UCSD-AML1 (cell line): ENCODE measurements around the gene FA2H.
"Not testable (repeated sequence)": the region's sequence is repeated elsewhere in the genome, so short reads cannot be mapped to it uniquely, and the experiment has no call there.

Experiments
- DNase-seq: peaks from one replicate; lab custom pipeline; 2025; ENCODE audit not compliant: unreplicated experiment; lab: John Stamatoyannopoulos, UW

Gene FA2H

GRCh38 chr16:74682556-74682955, 92.1 kb downstream of the FA2H start:
- no peak for DNase-seq

- no peak for DNase-seq
These were observed 93.9 kb downstream of the FA2H start for GRCh38 chr16:74680681-74681080.

- DNase-seq, result no peak
These were observed 94.6 kb downstream of the FA2H start for GRCh38 chr16:74679983-74680382.

DNA sequence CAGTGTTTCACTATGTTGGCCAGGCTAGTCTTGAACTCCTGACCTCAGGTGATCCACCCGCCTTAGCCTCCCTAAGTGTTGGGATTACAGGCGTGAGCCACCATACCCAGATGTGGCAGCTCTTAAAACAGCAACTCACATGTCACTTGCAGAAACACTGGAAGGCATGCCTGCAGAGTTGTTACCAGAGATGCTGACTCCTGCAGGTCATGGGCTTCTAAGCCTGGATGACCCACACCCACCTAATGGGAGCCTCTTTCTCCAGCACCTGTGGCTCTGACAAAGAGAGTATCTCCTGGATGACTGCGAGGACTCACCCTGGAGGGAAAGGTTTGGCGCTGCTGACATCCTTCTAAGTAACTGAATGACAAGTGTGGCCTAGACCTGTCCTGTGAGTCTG, 96.8 kb downstream of the FA2H start:
- DNase-seq, result no peak

DNA sequence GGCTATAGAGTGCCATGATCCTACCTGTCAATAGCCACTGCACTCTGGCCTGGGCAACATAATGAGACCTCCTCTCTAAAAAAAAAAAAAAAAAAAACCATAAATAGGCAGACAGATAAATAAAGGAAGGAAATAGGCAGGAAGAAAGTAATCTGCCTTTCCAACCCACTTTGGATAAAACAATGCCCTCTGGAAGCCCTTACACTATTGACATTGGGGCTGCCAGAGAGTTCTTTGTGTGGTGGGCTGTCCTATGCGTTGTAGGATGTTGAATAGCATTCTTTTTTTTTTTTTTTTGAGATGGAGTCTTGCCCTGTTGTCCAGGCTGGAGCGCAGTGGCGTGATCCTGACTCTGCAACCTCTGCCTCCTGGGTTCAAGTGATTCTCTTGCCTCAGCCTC, 100.7 kb downstream of the FA2H start:
- DNase-seq, result no peak

DNA sequence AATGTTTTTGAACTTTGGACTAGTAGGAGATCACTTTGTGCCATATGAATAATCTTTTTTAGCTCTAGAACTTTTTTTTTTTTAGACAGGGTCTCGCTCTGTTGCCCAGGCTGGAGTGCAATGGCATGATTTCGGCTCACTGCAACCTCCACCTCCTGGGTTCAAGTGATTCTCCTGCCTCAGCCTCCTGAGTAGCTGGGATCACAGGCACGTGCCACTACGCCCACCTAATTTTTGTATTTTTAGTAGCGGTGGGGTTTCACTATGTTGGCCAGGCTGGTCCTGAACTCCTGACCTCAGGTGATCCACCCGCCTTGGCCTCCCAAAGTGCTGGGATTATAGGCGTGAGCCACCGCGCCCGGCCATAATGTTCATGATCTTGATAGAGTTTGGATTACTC, 105.7 kb downstream of the FA2H start:
- not testable (repeated sequence) for DNase-seq

DNA sequence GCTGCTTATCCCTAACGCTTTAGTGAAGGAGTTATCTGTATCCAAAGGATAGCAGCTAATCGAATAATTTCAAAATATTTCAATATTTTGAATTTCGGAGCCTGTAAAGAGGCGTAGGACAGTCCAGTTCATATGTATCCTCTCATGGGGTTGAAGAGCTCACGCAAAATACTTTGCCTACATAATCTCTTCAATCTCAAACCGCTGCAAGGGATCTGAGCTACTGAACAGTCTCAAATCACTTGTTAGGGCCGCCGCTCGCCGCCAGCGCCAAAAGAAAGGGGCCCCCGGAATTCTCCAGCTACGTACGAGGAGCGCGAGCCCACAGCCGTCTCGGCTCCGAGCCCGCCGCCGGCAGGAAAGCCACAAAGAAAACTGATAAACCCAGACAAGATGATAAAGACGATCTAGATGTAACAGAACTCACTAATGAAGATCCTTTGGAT, 107.3 kb downstream of the FA2H start:
- DNase-seq, result peak; percentile 37

- peak; percentile 94 for DNase-seq
These were observed 108.0 kb downstream of the FA2H start, which contains the start of gene RFWD3 for GRCh38 chr16:74666425-74667254. Gene RFWD3, minus strand, starts transcription at chr16:74666877. Its CDS starts 5,428 bp downstream, at chr16:74661449.

- no peak for DNase-seq
These were observed 108.6 kb downstream of the FA2H start for GRCh38 chr16:74666010-74666421.
